Fibroblast of lung (primary cell): ENCODE results near the gene MKLN1. TPM values are rescaled to one million over a fixed set of nuclear protein-coding genes. Genes with fewer than 3 reads are reported as not detected.
A peak's percentile ranks its signal among the peaks of the same experiment; 100 is the strongest.

Experiments used
- DNase-seq, 2 donors: peaks; one replicate each; pipeline versions ENCODE4 v3.0.0 to v3.0.0-alpha.2; 2010; ENCODE audit warnings: low read depth in 2 of 2
- H2AFZ ChIP-seq: 2 replicates; pipeline ENCODE4 v1.5.1; 2012; ENCODE audit warnings: low read length, control low read depth, inconsistent platforms
- H3K27ac ChIP-seq: 2 replicates; pipeline ENCODE4 v1.5.1; 2011; ENCODE audit warnings: low read length, control low read depth; ENCODE audit not compliant: insufficient read depth
- H3K27me3 ChIP-seq: 2 replicates; pipeline ENCODE4 v1.5.1; 2011; ENCODE audit warnings: mild to moderate bottlenecking, low read length; ENCODE audit not compliant: control insufficient read depth, insufficient read depth
- H3K36me3 ChIP-seq: 2 replicates; pipeline ENCODE4 v1.5.1; 2011; ENCODE audit warnings: low read length; ENCODE audit not compliant: control insufficient read depth, insufficient read depth
- H3K4me1 ChIP-seq: 2 replicates; pipeline ENCODE4 v1.5.1; 2011; ENCODE audit warnings: low read length; ENCODE audit not compliant: control insufficient read depth, insufficient read depth; ENCODE audit errors: extremely low read depth
- H3K4me2 ChIP-seq: 2 replicates; pipeline ENCODE4 v1.5.1; 2011; ENCODE audit warnings: low read length, control low read depth; ENCODE audit not compliant: insufficient read depth; ENCODE audit errors: extremely low read depth
- H3K4me3 ChIP-seq, 4 experiments: fragments of 200-600 bp in 1 of 4; sonication (generic) in 1 of 4; replicated peaks in 1 of 4; 2 replicates each; pipeline ENCODE4 v1.5.1; 2011 to 2016; ENCODE audit warnings: low read length in 4 of 4, low read depth in 3 of 4, mild to moderate bottlenecking in 3 of 4, control low read depth in 2 of 4, inconsistent platforms in 1 of 4, mixed read lengths in 1 of 4; ENCODE audit not compliant: insufficient read depth in 1 of 4; ENCODE audit errors: control extremely low read depth in 1 of 4
- H3K79me2 ChIP-seq: 2 replicates; pipeline ENCODE4 v1.5.1; 2012; ENCODE audit warnings: mild to moderate bottlenecking, low read length, inconsistent platforms; ENCODE audit not compliant: control insufficient read depth, insufficient read depth
- H3K9ac ChIP-seq: 2 replicates; pipeline ENCODE4 v1.5.1; 2011; ENCODE audit warnings: mild to moderate bottlenecking, low read length, control low read depth; ENCODE audit not compliant: insufficient read depth
- H3K9me3 ChIP-seq: 2 replicates; pipeline ENCODE4 v1.5.1; 2012; ENCODE audit warnings: low read depth, low read length; ENCODE audit not compliant: control insufficient read depth, insufficient read depth
- H4K20me1 ChIP-seq: 2 replicates; pipeline ENCODE4 v1.5.1; 2011; ENCODE audit warnings: low read length; ENCODE audit not compliant: control insufficient read depth, insufficient read depth; ENCODE audit errors: extremely low read depth
- CTCF ChIP-seq, 2 donors: IDR thresholded peaks in 1 of 2; conservative IDR thresholded peaks in 1 of 2; 1 replicate in 1 of 2; 2 replicates in 1 of 2; pipeline ENCODE4 v1.5.1; 2011 to 2012; ENCODE audit warnings: low read length in 2 of 2, control low read depth in 1 of 2, inconsistent platforms in 1 of 2, low read depth in 1 of 2, mild to moderate bottlenecking in 1 of 2
- EZH2 ChIP-seq: IDR thresholded peaks from 2 replicates; pipeline ENCODE4 v1.5.1; 2012; ENCODE audit warnings: low read length, control low read depth, mild to moderate bottlenecking; ENCODE audit errors: missing control alignments
- polyA plus RNA-seq, 2 donors: library from polyadenylated mRNA; depleted of rRNA in 1 of 2; stranded (reverse) in 1 of 2; unstranded in 1 of 2; fragments of >200 nt; gene quantifications; 2 replicates each; pipeline ENCODE4 v1.2.1, GENCODE V29; 2011 to 2012; ENCODE audit warnings: missing spikeins in 1 of 2
- total RNA-seq: library from RNA; depleted of rRNA; stranded (reverse); fragments of >200 nt; gene quantifications from 2 replicates; pipeline ENCODE4 v1.2.1, GENCODE V29; 2014

The MKLN1 gene
- total and polyA plus RNA-seq, 2 donors (not counting 1 experiment from before 2014, with no cell fraction given), result 33.9 to 46.4 TPM

GRCh38 chr7:131499801-131500200, 172.1 kb downstream of the MKLN1 start:
- no peaks in the 10 kb centered on the region for H4K20me1 ChIP-seq
- no peaks in the 10 kb centered on the region for H3K27me3 ChIP-seq
- H3K4me1 ChIP-seq, result peaks cover 10% of the 10 kb centered on the region
- H3K36me3 ChIP-seq, result no peaks in the 10 kb centered on the region
- H3K9me3 ChIP-seq, result no peaks in the 10 kb centered on the region
- no peaks in the 10 kb centered on the region for H3K79me2 ChIP-seq
- H2AFZ ChIP-seq, result no peak overlapping the region
- no peak overlapping the region for H3K27ac ChIP-seq
- no peak overlapping the region for H3K9ac ChIP-seq
- TF ChIP-seq EZH2, result no peak
- no peak for TF ChIP-seq CTCF (conservative IDR thresholded peaks at IDR 0.05 in 1 of 2, IDR thresholded peaks at IDR 0.05 in 1 of 2; ENCODE audit: low read depth in 1 of 2, low read length in 2 of 2)
- no peak for DNase-seq
- no peak overlapping the region for H3K4me3 ChIP-seq
- H3K4me2 ChIP-seq, result no peak overlapping the region

- TF ChIP-seq EZH2 (no peak), CTCF (conservative IDR thresholded peaks at IDR 0.05 in 1 of 2, IDR thresholded peaks at IDR 0.05 in 1 of 2; ENCODE audit: low read depth in 1 of 2, low read length in 2 of 2) (no peak)
- Histone ChIP-seq H3K4me1 (peaks cover 10% of the 10 kb centered on the region), H3K4me3 (no peak overlapping the region), H3K27me3 (no peaks in the 10 kb centered on the region), H3K9me3 (no peaks in the 10 kb centered on the region), H4K20me1 (no peaks in the 10 kb centered on the region), H3K27ac (no peak overlapping the region), H3K36me3 (no peaks in the 10 kb centered on the region), H3K79me2 (no peaks in the 10 kb centered on the region), H3K9ac (no peak overlapping the region), H2AFZ (no peak overlapping the region), H3K4me2 (no peak overlapping the region)
- DNase-seq, result no peak
Observed at GRCh38 chr7:131500357-131500756, 172.7 kb downstream of the MKLN1 start.

GRCh38 chr7:131501422-131501821, 173.7 kb downstream of the MKLN1 start:
- no peaks in the 10 kb centered on the region for H3K9me3 ChIP-seq
- no peaks in the 10 kb centered on the region for H3K79me2 ChIP-seq
- H3K4me1 ChIP-seq, result peaks cover 10% of the 10 kb centered on the region
- no peaks in the 10 kb centered on the region for H3K27me3 ChIP-seq
- no peak overlapping the region for H3K4me2 ChIP-seq
- H3K9ac ChIP-seq, result no peak overlapping the region
- DNase-seq, result peak; percentile 43 to 86
- no peak for TF ChIP-seq EZH2
- TF ChIP-seq CTCF (conservative IDR thresholded peaks at IDR 0.05 in 1 of 2, IDR thresholded peaks at IDR 0.05 in 1 of 2; ENCODE audit: low read depth in 1 of 2, low read length in 2 of 2), result no peak
- no peaks in the 10 kb centered on the region for H3K36me3 ChIP-seq
- H3K27ac ChIP-seq, result no peak overlapping the region
- H4K20me1 ChIP-seq, result no peaks in the 10 kb centered on the region
- no peak overlapping the region for H2AFZ ChIP-seq
- no peak overlapping the region for H3K4me3 ChIP-seq
